CD4-positive, alpha-beta T cell treated with Interferon alpha-2 for 1 hour (primary cell): ENCODE measurements around the gene KIAA1549.
"Not testable (repeated sequence)": the region's sequence is repeated elsewhere in the genome, so short reads cannot be mapped to it uniquely, and the experiment has no call there.

Experiments
- DNase-seq, 2 donors: peaks; one replicate each; pipeline ENCODE4 v3.0.0-alpha.2; 2020 to 2022

Gene KIAA1549

GRCh38 chr7:138941545-138941944 is 39.6 kb downstream of the KIAA1549 start:
- DNase-seq = no peak

GRCh38 chr7:138940602-138941001 is 40.6 kb downstream of the KIAA1549 start:
- not testable (repeated sequence) for DNase-seq

DNA sequence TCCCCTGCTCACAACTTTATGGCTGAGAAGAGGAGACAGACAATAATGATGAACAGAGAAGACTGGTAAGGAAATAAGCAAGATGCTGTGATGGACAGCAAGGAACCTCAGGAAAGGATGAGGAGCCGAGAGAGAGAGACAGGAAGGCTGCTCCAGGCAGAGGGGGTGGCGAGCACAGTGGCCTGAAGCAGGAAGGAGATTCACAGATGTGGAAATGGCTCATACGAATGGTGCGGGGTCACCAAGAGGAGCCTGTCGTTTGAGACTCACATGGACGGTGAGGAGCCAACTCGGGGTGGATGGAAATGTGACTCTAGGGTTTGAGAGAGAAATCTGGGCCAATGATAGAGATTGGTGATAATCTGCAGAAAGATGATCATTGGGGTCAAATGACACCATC is 43.7 kb downstream of the KIAA1549 start:
- no peak for DNase-seq

DNA sequence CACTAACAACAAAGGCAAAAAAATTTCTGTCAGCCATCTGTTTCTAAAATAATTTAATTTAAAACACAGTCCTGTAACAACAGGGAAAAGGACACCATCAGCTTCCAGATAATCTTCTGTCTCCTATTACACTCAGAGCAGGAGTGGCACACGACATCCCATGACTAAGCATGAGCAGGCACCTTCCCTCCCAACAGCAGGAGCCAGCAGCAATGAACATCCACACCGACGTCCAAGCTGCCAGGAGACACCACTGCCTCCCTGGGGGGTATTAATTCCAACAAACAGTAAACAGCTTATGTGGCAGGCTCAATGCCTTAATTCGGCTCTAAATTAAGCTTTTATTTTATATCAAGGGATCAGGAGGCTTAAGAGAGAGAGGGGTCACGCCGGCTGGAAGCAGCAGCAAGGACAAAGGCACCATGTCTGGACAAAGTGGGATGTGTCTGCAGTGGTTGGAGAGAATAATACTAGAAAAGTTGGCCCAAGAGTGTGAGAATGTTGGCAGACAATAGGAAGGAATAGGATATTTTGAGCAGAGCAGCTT is 45.7 kb downstream of the KIAA1549 start:
- no peak for DNase-seq

DNA sequence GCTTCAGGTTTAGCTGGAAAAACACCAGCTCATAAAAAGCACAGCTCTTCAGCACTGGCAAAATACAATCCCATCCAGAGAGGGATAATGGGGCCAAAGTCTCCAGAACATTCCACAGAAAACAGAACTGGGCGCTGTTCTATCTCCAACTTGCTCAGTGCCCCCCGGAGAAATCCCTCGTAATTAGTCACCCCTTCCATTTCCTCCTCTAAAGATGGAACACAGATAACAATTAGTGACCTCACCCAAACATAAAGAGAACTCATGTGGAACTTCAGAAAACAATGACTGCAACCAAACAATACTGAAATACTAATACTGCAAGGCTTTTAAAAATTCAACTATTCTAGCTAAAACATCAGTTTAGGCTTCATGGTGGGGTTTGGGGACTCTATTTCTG is 46.3 kb downstream of the KIAA1549 start:
- no peak for DNase-seq

DNA sequence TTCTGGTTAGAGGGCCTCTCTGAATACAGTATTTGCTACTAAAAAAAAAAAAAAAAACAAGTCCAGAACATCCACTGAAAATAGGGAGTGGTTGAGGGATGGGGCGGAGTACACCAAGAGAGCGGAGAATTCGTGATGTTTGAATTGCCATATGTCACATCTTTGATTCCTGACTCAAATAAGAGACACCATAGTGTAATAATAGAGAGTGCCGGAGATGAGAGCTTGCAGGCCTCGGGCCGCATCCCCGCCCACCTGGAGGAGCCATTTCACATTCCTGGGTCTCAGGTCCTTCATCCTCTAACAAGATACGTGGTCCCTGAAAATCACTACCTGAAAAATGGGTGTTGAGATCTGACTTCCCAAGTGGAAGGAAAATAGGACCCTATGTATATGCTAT is 46.8 kb downstream of the KIAA1549 start:
- DNase-seq = no peak

- no peak for DNase-seq
Measured at GRCh38 chr7:138932870-138933269, 48.3 kb downstream of the KIAA1549 start.

GRCh38 chr7:138932427-138932826 is 48.8 kb downstream of the KIAA1549 start:
- DNase-seq = no peak

DNA sequence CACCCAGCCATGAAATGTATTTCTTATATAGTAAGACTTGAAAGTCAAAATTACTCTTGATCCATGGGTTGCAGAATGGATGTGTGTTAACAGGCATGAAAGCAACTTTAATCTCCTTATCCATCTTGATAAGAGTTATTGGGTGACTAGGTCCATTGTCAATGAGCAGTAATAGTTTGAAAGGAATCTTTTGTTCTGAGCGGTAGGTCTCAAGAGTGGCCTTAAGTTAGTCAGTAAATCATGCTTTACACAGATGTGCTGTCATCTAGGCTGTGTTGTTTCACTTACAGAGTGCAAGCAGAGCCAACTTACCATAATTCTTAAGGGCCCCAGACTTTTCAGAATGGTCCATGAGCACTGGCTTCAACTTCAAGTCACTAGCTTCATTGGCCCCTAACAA is 51.2 kb downstream of the KIAA1549 start:
- no peak for DNase-seq

DNA sequence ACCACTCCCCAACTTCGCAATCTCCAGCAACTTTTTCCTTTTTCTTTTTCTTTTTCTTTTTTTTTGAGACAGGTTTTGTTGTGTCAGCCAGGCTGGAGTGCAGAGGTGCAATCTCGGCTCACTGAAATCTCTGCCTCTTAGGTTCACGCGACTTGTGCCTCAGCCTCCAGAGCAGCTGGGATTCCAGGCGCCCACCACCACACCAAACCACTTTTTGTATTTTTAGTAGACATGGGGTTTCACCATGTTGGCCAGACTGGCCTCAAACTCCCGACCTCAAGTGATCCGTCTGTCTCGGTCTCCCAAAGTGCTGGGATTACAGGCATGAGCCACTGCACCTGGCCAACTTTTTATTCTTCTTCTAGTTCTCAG is 55.0 kb downstream of the KIAA1549 start:
- DNase-seq = no peak

GRCh38 chr7:138924501-138925225 is 56.5 kb downstream of the KIAA1549 start:
- no peak for DNase-seq

DNA sequence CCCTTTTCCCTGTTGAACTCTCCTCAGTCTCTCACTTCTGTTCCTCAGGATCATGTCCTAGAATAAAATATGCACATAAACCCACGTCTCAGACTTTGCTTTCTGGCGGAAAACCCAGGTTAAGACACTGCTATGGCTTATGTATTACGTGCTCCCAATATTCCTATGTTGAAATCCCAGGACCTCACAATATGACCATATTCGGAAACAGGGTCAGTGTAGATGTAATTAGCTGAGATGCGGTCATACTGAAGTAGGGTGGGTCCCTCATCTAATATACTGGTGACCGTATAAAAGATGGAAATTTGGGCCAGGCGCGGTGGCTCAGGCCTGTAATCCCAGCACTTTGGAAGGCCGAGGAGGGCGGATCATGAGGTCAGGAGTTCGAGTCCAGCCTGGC is 59.9 kb downstream of the KIAA1549 start:
- DNase-seq = no peak

GRCh38 chr7:138919911-138920310 is 61.3 kb downstream of the KIAA1549 start:
- no peak for DNase-seq

DNA sequence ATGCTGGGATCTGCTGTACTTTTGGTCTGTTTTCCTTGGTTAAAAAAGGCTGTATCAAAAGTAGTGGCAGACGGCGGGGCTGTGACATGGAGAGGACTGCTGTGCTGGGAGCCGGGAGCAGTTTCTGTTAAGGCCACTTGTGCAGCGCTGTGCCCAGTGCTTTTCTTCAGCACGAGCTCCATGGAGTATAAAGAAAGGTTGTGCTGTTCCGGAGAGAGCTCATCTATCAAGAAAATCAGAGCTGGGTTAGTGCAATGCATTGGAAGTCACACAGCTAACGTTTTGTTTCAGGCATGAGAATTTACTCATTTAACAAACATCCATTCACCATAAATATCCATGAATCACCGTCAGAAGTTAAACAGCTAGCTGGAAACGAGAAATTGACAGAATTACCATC is 62.0 kb downstream of the KIAA1549 start:
- DNase-seq = no peak

DNA sequence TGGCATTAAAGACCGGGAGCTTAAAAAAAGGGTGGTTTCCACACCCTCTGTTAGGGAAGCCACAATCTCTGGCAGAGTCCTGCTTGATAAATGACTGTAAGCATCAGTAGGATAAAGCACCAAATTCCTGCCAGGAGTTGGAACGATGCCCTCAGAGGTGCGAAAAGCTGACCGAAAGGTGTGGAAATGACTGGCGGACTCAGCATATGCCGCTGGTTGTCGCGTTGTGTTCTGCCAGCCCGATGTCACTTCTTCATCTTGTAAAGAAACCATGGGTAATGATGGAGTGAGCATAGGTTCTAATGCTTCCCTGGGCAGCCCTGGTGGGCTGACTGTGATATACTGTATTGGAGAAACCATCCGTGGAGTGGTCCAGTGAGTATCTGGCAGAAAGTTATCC is 62.4 kb downstream of the KIAA1549 start:
- no peak for DNase-seq

DNA sequence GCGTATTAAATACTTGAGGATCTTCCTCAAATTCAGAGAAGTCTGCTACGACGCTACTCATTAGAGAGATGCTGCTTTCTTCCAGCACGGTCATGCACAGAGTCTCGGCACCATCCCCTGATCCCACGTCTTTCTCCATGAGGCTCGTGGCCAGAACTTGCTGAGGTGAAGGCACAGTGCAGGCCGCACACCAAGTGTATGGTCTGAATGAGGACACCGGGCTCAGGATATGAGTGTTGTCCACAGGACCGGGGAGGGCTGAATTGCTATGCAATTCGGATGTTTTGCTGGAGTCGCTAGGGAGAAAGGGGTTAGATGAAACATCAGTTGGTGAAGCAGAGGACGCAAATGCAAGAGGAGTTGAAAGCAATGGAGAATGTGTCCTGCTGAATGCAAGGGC is 63.0 kb downstream of the KIAA1549 start:
- no peak for DNase-seq

DNA sequence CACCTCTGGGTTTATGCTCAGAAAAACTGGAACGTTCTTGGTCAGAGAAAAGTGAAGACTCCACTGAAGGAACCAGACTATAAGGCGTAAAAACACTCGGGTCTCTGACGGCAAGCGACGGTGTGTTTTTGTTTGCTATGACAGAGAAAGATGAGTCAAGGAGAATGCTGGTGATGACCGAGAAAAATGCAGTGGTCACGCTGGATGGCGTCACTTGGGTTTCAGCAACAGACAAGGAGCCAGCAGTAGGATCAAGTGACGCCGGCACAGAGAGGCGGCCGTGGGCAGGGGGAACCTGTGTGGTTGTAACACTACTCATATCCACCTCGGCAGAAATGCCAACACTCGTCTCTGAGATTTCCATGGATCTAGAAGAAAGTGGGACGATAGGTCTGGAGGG is 63.4 kb downstream of the KIAA1549 start:
- no peak for DNase-seq

DNA sequence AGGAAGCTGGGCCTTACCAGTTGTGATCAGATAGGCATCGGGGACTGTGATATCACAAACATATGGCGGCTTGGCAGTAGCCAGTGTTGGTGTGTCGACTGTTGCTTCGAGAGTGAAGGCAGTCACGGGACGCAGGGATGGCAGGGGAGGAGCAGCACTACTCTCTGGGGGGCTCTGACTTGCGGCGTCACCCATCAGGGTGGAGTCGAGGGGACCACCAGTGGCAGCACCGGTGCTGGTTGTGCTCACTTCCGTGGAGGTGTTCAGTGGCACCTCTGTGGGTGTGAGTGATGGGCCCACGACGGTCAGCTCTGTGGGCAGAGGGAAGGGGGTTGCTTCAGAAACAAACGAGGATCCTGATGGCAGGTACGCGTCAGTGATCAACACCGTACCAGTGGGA is 64.5 kb downstream of the KIAA1549 start:
- DNase-seq = no peak

DNA sequence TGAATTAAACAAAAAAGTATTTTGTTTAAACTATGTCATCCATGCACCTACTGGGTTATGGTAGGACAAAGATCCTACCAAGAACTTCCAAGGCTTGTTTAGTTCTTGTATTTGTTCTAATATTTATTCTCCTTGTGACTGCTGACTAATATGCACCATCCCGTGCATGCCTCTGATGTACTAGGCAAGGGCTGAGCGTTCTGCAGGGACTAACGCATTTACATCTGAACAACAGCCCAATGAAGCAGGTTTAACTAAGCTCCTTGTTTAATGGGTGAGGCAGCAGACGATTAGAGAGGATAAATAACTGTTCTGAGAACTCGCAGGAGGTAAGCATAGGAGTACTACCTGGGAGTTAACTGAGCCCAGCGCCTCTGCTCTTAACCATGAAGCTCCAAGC is 64.9 kb downstream of the KIAA1549 start:
- no peak for DNase-seq

GRCh38 chr7:138913783-138914182 is 67.4 kb downstream of the KIAA1549 start:
- DNase-seq = no peak

DNA sequence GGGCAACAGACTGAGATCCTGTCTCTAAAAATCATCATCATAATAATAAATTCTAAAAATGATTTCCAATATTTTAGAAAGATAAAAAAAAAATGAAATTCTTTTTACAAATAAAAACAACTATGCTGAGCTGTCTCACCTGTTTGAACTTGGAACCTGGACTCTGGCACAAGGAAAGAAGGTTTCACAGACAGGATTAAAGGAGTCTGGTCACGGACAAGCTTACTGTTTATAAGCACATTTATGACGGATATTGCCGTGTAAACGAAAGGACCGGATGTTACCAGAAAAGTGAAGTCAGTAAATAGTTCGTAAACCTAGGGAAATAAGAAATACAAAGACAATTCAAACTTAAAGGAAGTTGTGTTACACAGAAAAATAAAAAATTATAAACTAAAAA is 70.2 kb downstream of the KIAA1549 start:
- no peak for DNase-seq

DNA sequence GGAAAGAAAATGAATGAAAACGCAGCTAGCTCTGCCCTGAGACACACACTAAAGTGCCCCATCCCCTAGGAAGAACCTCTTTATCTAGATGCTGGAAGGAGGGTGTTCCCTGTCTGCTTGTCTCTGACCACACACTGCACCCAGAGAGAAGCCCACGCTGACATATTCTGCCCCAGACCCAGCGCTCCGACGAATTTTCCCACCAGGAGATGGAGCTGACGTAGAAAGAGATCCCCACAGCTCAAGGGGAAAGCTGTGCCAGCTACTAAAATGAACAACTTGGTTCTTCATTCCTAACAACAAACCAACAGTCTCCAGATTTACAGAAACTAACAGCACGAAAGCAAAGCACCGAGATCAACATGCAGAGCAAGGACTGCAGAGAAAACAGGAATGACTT is 73.3 kb downstream of the KIAA1549 start:
- no peak for DNase-seq

- DNase-seq = no peak
Measured at GRCh38 chr7:138907201-138907847, 73.9 kb downstream of the KIAA1549 start.

- no peak for DNase-seq
Measured at GRCh38 chr7:138903859-138904435, 77.2 kb downstream of the KIAA1549 start.
